ENCODE measurements around the gene CAMTA1. TPM values are rescaled to one million over a fixed set of nuclear protein-coding genes. Genes with fewer than 3 reads are reported as not detected.

Gene CAMTA1
- total RNA-seq, 1 experiment from 2014 or later, result 102 TPM

DNA sequence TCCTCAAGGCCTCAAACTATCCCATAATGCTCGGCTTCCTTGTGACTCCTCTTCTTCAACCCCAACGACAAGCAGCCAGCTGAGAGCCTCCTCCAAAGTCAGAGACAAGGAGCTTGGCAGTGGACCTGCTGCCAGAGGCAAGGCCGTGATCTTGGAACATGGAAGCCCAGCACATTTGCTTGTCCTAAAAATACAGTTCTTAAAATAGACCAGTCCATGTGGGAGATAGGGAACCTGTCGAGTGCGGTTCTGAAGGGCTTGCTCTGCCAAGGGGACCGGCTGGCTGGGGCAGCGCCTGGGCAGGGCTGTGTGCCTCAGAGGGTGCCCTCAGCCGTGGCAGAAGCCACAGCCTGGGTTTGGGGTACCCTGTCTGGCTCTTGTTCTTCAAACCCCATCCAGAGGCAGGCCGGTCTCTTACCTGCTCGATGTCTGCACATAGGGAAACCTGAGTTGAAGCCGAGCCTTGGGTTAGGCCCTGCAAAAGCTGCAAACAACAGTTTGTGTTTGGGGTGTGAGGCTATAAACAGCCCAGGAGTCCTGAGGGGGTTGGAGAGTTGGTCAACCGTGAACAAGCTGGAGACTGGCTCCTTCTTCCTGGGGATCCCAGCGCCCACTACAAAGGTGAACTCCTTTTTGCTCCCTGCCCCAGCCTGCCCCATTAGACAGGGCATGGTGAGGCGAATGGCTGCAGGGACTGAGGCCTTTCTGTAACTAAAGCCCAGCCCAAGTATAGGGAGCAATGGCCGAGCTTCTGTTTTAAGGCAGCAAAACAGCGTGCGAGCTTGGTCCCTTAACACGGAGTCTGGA lies 228.8 kb downstream of the CAMTA1 start:
- H3K27me3 ChIP-seq (ENCODE audit: control insufficient read depth, insufficient read depth, low read length), result no peaks in the 10 kb centered on the region
- peak; percentile 25 for DNase-seq
- no peaks in the 10 kb centered on the region for H3K36me3 ChIP-seq (replicated peaks; ENCODE audit: control insufficient read depth, insufficient read depth, low read length)
- no peak overlapping the region for H3K4me3 ChIP-seq (ENCODE audit: insufficient read depth, low read depth, low read length)

- no peak for DNase-seq
- Histone ChIP-seq H3K27me3 (ENCODE audit: control insufficient read depth, insufficient read depth, low read length) (no peaks in the 10 kb centered on the region), H3K4me3 (ENCODE audit: insufficient read depth, low read depth, low read length) (no peak overlapping the region), H3K36me3 (replicated peaks; ENCODE audit: control insufficient read depth, insufficient read depth, low read length) (no peaks in the 10 kb centered on the region)
Observed at GRCh38 chr1:7014640-7014930, 229.3 kb downstream of the CAMTA1 start.

DNA sequence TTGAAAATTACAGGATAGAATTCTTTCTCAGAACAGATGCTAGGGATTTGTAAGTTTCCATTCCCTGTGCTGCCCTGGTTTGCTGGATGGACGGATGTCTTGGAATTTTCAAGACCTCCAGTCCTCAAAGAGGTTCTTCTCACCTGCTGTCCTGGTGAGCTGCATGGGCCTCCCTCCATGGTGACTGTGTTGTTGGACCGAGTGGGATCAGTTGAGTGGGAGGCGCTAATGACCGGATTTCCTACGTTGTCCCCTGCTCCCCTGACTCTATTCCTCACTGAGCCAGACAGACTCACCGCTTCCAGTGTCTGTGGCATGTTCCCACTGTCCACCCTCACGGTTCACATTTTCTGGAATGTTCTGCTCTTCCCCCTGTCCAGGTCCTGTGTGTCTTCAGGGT lies 229.8 kb downstream of the CAMTA1 start:
- Histone ChIP-seq H3K27me3 (ENCODE audit: control insufficient read depth, insufficient read depth, low read length) (no peaks in the 10 kb centered on the region), H3K36me3 (replicated peaks; ENCODE audit: control insufficient read depth, insufficient read depth, low read length) (no peaks in the 10 kb centered on the region), H3K4me3 (ENCODE audit: insufficient read depth, low read depth, low read length) (no peak overlapping the region)
- DNase-seq, result peak; percentile 25

- DNase-seq, result no peak
- H3K36me3 ChIP-seq (replicated peaks; ENCODE audit: control insufficient read depth, insufficient read depth, low read length), result no peaks in the 10 kb centered on the region
- H3K4me3 ChIP-seq (ENCODE audit: insufficient read depth, low read depth, low read length), result no peak overlapping the region
- no peaks in the 10 kb centered on the region for H3K27me3 ChIP-seq (ENCODE audit: control insufficient read depth, insufficient read depth, low read length)
Observed at GRCh38 chr1:7018351-7018750, 233.1 kb downstream of the CAMTA1 start.

- H3K27me3 ChIP-seq (ENCODE audit: control insufficient read depth, insufficient read depth, low read length), result no peaks in the 10 kb centered on the region
- no peak for DNase-seq
- no peak overlapping the region for H3K4me3 ChIP-seq (ENCODE audit: insufficient read depth, low read depth, low read length)
- no peaks in the 10 kb centered on the region for H3K36me3 ChIP-seq (replicated peaks; ENCODE audit: control insufficient read depth, insufficient read depth, low read length)
Observed at GRCh38 chr1:7018826-7019225, 233.6 kb downstream of the CAMTA1 start.

DNA sequence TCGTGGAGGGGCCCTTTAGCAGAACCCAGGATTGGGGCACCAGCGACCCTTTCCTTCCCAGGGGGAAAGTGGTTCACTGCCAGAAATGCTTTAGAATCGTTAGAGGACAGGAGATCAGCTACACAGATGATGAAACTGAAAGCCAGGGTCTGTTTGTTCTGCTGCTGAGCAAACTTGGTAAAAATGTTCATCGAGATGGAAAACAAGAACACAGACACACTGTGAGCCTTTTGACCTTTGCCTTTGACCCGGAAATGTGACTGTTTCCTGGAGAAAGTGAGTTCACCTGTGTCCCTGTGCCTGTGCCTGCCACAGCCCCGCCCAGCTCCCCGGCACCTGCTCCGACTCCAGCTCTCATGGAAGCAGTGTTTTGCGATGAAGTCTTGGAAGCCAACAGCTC lies 234.3 kb downstream of the CAMTA1 start:
- Histone ChIP-seq H3K27me3 (ENCODE audit: control insufficient read depth, insufficient read depth, low read length) (no peaks in the 10 kb centered on the region), H3K36me3 (replicated peaks; ENCODE audit: control insufficient read depth, insufficient read depth, low read length) (no peaks in the 10 kb centered on the region), H3K4me3 (ENCODE audit: insufficient read depth, low read depth, low read length) (no peak overlapping the region)
- DNase-seq, result no peak

- DNase-seq, result peak; percentile 77
- H3K36me3 ChIP-seq (replicated peaks; ENCODE audit: control insufficient read depth, insufficient read depth, low read length), result no peaks in the 10 kb centered on the region
- H3K27me3 ChIP-seq (ENCODE audit: control insufficient read depth, insufficient read depth, low read length), result no peaks in the 10 kb centered on the region
- no peak overlapping the region for H3K4me3 ChIP-seq (ENCODE audit: insufficient read depth, low read depth, low read length)
Observed at GRCh38 chr1:7022058-7022457, 236.8 kb downstream of the CAMTA1 start.

- Histone ChIP-seq H3K27me3 (ENCODE audit: control insufficient read depth, insufficient read depth, low read length) (no peaks in the 10 kb centered on the region), H3K4me3 (ENCODE audit: insufficient read depth, low read depth, low read length) (no peak overlapping the region), H3K36me3 (replicated peaks; ENCODE audit: control insufficient read depth, insufficient read depth, low read length) (no peaks in the 10 kb centered on the region)
- no peak for DNase-seq
Observed at GRCh38 chr1:7025013-7025412, 239.8 kb downstream of the CAMTA1 start.

DNA sequence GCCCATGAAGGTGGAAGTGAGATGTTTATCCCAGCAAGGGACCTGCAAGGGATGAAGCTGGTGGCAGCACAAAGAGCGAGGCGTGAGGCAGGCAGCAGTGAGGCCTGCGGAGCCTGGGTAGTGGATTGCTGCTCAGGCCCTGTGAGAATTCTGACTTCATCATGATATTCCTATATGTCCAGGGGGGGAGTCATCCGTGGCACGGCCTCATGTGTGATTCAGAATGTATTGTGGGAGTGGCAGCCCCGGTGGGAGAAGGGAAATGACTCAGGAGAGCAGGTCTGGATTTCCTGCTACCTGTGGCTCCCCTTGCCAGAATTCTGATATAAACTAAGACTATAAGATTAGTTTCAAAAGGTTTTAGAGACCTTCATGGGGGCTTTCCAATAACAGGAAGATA lies 240.9 kb downstream of the CAMTA1 start:
- no peak for DNase-seq
- Histone ChIP-seq H3K4me3 (ENCODE audit: insufficient read depth, low read depth, low read length) (no peak overlapping the region), H3K27me3 (ENCODE audit: control insufficient read depth, insufficient read depth, low read length) (no peaks in the 10 kb centered on the region), H3K36me3 (replicated peaks; ENCODE audit: control insufficient read depth, insufficient read depth, low read length) (no peaks in the 10 kb centered on the region)

- Histone ChIP-seq H3K4me3 (ENCODE audit: insufficient read depth, low read depth, low read length) (no peak overlapping the region), H3K36me3 (replicated peaks; ENCODE audit: control insufficient read depth, insufficient read depth, low read length) (no peaks in the 10 kb centered on the region), H3K27me3 (ENCODE audit: control insufficient read depth, insufficient read depth, low read length) (no peaks in the 10 kb centered on the region)
- DNase-seq, result no peak
Observed at GRCh38 chr1:7032992-7033391, 247.7 kb downstream of the CAMTA1 start.

GRCh38 chr1:7036386-7036785 lies 251.1 kb downstream of the CAMTA1 start:
- DNase-seq, result no peak
- H3K27me3 ChIP-seq (ENCODE audit: control insufficient read depth, insufficient read depth, low read length), result no peaks in the 10 kb centered on the region
- H3K4me3 ChIP-seq (ENCODE audit: insufficient read depth, low read depth, low read length), result no peak overlapping the region
- H3K36me3 ChIP-seq (replicated peaks; ENCODE audit: control insufficient read depth, insufficient read depth, low read length), result no peaks in the 10 kb centered on the region

DNA sequence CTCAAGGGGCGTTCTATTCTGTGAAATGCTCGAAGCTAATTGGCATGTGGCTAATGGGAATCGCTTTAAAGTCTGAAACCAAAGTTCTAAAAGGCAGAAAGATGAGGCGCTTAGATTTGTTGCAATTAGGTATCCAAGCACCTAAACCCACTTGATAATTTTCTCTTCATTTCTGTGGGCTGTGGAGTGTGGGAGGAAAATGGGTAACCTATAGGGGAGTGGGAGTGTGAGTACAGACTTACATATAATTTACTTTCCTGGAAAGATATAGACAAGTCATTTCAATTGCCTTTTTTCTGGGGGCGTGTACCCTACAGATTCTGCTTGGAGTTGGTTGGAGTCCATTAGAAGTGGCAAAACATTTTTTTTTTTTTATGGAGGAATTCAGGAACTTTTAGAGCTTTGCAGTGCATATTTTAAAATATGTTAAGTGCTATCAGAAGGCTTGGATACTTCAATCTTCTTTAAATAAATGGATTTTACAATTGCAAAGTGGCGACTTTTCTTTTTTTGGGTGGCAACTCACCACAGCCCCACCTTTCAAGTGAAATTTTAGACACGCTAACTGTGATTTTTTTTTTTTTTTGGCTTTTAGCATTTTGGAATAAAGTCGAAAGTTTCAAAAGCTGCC lies 254.5 kb downstream of the CAMTA1 start:
- H3K4me3 ChIP-seq (ENCODE audit: insufficient read depth, low read depth, low read length), result no peak overlapping the region
- no peaks in the 10 kb centered on the region for H3K27me3 ChIP-seq (ENCODE audit: control insufficient read depth, insufficient read depth, low read length)
- DNase-seq, result no peak
- H3K36me3 ChIP-seq (replicated peaks; ENCODE audit: control insufficient read depth, insufficient read depth, low read length), result no peaks in the 10 kb centered on the region

DNA sequence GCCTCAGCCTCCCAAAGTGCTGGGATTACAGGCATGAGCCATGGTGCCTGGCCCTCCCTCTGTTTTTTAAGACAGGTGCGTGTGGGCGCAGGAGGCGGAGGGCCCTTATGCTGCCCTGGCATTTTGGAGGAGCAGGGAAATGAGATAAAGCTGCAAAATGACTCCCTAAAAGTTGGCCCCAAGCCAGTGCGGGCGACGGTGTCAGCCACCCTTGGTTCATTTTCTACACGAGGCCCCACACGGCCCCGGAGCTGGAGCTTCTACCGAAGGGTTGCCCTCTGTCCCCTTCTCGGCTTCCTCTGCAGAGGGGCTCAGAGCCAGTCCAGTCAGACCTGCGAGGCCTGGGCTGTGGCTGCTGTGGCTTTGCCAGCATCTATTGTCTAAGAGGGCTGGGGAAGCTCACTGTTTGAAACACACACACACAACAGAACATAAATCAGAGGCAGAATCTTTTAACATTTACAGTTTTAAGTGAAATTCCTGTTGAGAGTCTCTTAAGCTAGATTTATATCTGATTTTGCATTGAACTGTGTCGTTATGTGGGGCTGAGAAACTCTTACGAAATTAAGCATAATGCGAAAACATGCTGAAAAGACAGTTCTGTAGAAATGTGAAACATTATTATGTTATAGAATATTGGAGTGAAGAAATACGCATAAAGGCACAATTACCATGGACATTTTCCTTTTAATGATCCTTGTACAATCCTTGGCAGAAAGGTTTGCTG lies 255.9 kb downstream of the CAMTA1 start:
- Histone ChIP-seq H3K4me3 (ENCODE audit: insufficient read depth, low read depth, low read length) (no peak overlapping the region), H3K27me3 (ENCODE audit: control insufficient read depth, insufficient read depth, low read length) (no peaks in the 10 kb centered on the region), H3K36me3 (replicated peaks; ENCODE audit: control insufficient read depth, insufficient read depth, low read length) (no peaks in the 10 kb centered on the region)
- no peak for DNase-seq

- H3K4me3 ChIP-seq (ENCODE audit: insufficient read depth, low read depth, low read length), result no peak overlapping the region
- H3K36me3 ChIP-seq (replicated peaks; ENCODE audit: control insufficient read depth, insufficient read depth, low read length), result no peaks in the 10 kb centered on the region
- peak; percentile 83 for DNase-seq
- no peaks in the 10 kb centered on the region for H3K27me3 ChIP-seq (ENCODE audit: control insufficient read depth, insufficient read depth, low read length)
Observed at GRCh38 chr1:7042322-7043190, 257.3 kb downstream of the CAMTA1 start.
